ENCODE measurements around the gene SPINK5.

DNA sequence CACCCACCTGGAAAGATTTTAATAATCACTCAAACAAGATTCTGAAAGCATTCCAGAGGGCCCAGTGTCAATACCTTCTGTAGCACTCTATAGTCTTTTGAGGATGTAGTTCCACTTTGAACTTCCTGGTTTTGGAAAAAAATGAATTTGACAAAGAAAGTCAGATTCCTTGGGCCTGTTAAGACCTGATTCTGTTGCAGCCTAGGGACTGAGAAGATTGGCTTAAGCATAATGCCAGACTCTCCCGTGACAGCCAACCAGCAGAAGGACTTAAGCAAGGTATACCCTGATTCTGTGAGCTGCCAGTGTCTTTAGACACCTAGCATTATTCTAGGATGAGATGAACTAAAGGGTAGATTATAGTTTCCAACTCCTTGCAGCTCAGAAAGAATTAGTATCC, 6.8 kb downstream of the SPINK5 start:
- TF ChIP-seq, protein P1, sequence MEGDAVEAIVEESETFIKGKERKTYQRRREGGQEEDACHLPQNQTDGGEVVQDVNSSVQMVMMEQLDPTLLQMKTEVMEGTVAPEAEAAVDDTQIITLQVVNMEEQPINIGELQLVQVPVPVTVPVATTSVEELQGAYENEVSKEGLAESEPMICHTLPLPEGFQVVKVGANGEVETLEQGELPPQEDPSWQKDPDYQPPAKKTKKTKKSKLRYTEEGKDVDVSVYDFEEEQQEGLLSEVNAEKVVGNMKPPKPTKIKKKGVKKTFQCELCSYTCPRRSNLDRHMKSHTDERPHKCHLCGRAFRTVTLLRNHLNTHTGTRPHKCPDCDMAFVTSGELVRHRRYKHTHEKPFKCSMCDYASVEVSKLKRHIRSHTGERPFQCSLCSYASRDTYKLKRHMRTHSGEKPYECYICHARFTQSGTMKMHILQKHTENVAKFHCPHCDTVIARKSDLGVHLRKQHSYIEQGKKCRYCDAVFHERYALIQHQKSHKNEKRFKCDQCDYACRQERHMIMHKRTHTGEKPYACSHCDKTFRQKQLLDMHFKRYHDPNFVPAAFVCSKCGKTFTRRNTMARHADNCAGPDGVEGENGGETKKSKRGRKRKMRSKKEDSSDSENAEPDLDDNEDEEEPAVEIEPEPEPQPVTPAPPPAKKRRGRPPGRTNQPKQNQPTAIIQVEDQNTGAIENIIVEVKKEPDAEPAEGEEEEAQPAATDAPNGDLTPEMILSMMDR (conservative IDR thresholded peaks at IDR 0.05; ENCODE audit: low read depth, low read length), result no peak
- no peak for TF ChIP-seq EZH2 (IDR thresholded peaks at IDR 0.05; ENCODE audit: borderline replicate concordance, low read depth, low read length, poor library complexity, severe bottlenecking)

All from A673 (cell line).